ENCODE results near the gene KIF5C. TPM values are rescaled to one million over a fixed set of nuclear protein-coding genes. Genes with fewer than 3 reads are reported as not detected.

The KIF5C gene
- total RNA-seq, 1 experiment from 2014 or later = 1.5 TPM

- ChIA-PET CTCF (no interaction called here), POLR2A (no interaction called here)
- no peak overlapping the region for H3K4me3 ChIP-seq (ENCODE audit: low read depth, low read length)
- no peaks in the 10 kb centered on the region for H3K9me3 ChIP-seq
- intact Hi-C loops (cut with micrococcal nuclease; ENCODE audit: unreplicated experiment) = no loop called here
- Mint-ChIP-seq H3K4me3 (ENCODE audit: unreplicated experiment) (no peak overlapping the region), H3K9me3 (ENCODE audit: unreplicated experiment) (no peaks in the 10 kb centered on the region), H3K27ac (ENCODE audit: unreplicated experiment) (no peak overlapping the region), H3K36me3 (ENCODE audit: insufficient read depth, unreplicated experiment) (no peaks in the 10 kb centered on the region), H3K27me3 (ENCODE audit: insufficient read depth, unreplicated experiment) (no peaks in the 10 kb centered on the region), H3K4me1 (ENCODE audit: low read depth, unreplicated experiment) (no peaks in the 10 kb centered on the region)
- no TSS peak for BruUV-seq (replicated peaks)
- no peaks in the 10 kb centered on the region for H3K36me3 ChIP-seq (ENCODE audit: control insufficient read depth, insufficient read depth, low read length)
- no peaks in the 10 kb centered on the region for H3K4me1 ChIP-seq
- no peak for DNase-seq
- no peaks in the 10 kb centered on the region for H3K27me3 ChIP-seq (replicated peaks; ENCODE audit: control insufficient read depth, insufficient read depth, low read length)
- no peak for TF ChIP-seq CTCF (IDR thresholded peaks at IDR 0.05; ENCODE audit: insufficient read depth in 1 of 2, low read depth in 1 of 2, low read length in 1 of 2, severe bottlenecking in 1 of 2, unreplicated experiment in 1 of 2)
Observed at GRCh38 chr2:148932536-148932935, 57.5 kb downstream of the KIF5C start.

- Mint-ChIP-seq H3K27ac (ENCODE audit: unreplicated experiment) (no peak overlapping the region), H3K27me3 (ENCODE audit: insufficient read depth, unreplicated experiment) (no peaks in the 10 kb centered on the region), H3K4me3 (ENCODE audit: unreplicated experiment) (no peak overlapping the region), H3K36me3 (ENCODE audit: insufficient read depth, unreplicated experiment) (no peaks in the 10 kb centered on the region), H3K4me1 (ENCODE audit: low read depth, unreplicated experiment) (no peaks in the 10 kb centered on the region), H3K9me3 (ENCODE audit: unreplicated experiment) (no peaks in the 10 kb centered on the region)
- CTCF ChIA-PET = no interaction called here
- POLR2A ChIA-PET = no interaction called here
- Histone ChIP-seq H3K4me1 (no peaks in the 10 kb centered on the region), H3K9me3 (no peaks in the 10 kb centered on the region), H3K36me3 (ENCODE audit: control insufficient read depth, insufficient read depth, low read length) (no peaks in the 10 kb centered on the region), H3K4me3 (ENCODE audit: low read depth, low read length) (no peak overlapping the region), H3K27me3 (replicated peaks; ENCODE audit: control insufficient read depth, insufficient read depth, low read length) (no peaks in the 10 kb centered on the region)
- intact Hi-C loops (cut with micrococcal nuclease; ENCODE audit: unreplicated experiment) = no loop called here
- TF ChIP-seq CTCF (IDR thresholded peaks at IDR 0.05; ENCODE audit: insufficient read depth in 1 of 2, low read depth in 1 of 2, low read length in 1 of 2, severe bottlenecking in 1 of 2, unreplicated experiment in 1 of 2) = no peak
- BruUV-seq (replicated peaks) = no TSS peak
- no peak for DNase-seq
Observed at GRCh38 chr2:148933456-148933855, 58.4 kb downstream of the KIF5C start.

- Histone ChIP-seq H3K4me1 (no peaks in the 10 kb centered on the region), H3K4me3 (ENCODE audit: low read depth, low read length) (no peak overlapping the region), H3K27me3 (replicated peaks; ENCODE audit: control insufficient read depth, insufficient read depth, low read length) (no peaks in the 10 kb centered on the region), H3K36me3 (ENCODE audit: control insufficient read depth, insufficient read depth, low read length) (no peaks in the 10 kb centered on the region), H3K9me3 (no peaks in the 10 kb centered on the region)
- Mint-ChIP-seq H3K27ac (ENCODE audit: unreplicated experiment) (no peak overlapping the region), H3K4me1 (ENCODE audit: low read depth, unreplicated experiment) (no peaks in the 10 kb centered on the region), H3K9me3 (ENCODE audit: unreplicated experiment) (no peaks in the 10 kb centered on the region), H3K27me3 (ENCODE audit: insufficient read depth, unreplicated experiment) (no peaks in the 10 kb centered on the region), H3K4me3 (ENCODE audit: unreplicated experiment) (no peak overlapping the region), H3K36me3 (ENCODE audit: insufficient read depth, unreplicated experiment) (no peaks in the 10 kb centered on the region)
- ChIA-PET POLR2A (no interaction called here), CTCF (interaction anchor here (0.6 kb wide), 1 partner anchor 288 kb away, joined by 10 read pairs; no protein-coding TSS in a partner anchor)
- intact Hi-C loops (cut with micrococcal nuclease; ENCODE audit: unreplicated experiment) = no loop called here
- no TSS peak for BruUV-seq (replicated peaks)
- TF ChIP-seq CTCF (IDR thresholded peaks at IDR 0.05; ENCODE audit: insufficient read depth in 1 of 2, low read depth in 1 of 2, low read length in 1 of 2, severe bottlenecking in 1 of 2, unreplicated experiment in 1 of 2) = no peak
- DNase-seq = no peak
Observed at GRCh38 chr2:148935791-148936190, 60.8 kb downstream of the KIF5C start.

Measured in Caco-2 (cell line).